Measurements from ENCODE around the gene SRCAP.

Gene SRCAP

DNA sequence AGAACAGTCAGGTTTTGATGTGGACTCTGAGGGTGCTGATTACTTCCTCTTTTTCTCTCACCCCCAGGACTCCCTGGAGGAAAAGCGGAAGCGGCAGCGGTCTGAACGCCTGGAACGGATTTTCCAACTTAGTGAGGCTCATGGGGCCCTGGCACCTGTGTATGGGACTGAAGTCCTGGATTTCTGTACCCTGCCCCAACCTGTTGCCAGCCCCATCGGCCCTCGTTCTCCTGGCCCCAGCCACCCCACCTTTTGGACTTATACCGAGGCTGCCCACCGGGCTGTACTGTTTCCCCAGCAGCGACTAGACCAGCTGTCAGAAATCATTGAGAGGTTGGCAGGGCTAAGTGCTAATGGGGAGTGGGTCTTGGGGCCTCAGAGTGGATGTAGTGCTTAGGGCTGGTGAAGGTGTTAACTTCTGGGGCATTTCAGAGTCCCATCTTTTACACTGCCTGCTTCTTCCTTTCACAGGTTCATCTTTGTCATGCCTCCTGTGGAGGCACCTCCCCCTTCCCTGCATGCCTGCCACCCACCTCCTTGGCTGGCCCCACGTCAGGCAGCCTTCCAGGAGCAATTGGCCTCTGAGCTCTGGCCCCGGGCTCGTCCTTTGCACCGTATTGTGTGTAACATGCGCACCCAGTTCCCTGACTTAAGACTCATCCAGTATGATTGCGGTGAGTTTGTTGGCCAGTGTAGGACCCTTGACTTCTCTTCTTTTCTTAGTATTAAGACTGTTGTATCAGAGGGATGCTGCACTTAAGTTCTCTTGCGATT, 30.1 kb downstream of the SRCAP start:
- H3K9me3 ChIP-seq (ENCODE audit: control insufficient read depth, low read length) = no peaks in the 10 kb centered on the region
- H3K36me3 ChIP-seq (ENCODE audit: control insufficient read depth, insufficient read depth, low read length) = peaks cover 63% of the 10 kb centered on the region
- no peak for DNase-seq

DNA sequence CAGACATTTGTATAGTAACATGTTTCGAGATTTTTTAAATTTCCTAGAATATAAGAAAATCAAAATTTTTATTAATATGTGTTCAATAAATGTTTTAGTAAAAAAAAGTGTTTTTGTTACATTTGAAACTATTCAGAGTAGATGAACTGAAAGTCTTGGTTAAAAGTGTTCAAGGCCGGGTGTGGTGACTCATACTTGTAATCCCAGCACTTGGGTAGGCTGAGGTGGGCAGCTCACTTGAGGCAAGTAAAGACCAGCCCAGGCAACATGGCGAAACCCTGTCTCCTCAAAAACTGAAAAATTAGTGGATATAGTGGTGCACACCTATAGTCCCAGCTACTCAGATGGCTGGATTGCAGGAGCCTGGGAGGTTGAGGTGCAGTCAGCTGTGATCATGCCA, 32.4 kb downstream of the SRCAP start:
- Histone ChIP-seq H3K36me3 (ENCODE audit: control insufficient read depth, insufficient read depth, low read length) (peaks cover 63% of the 10 kb centered on the region), H3K9me3 (ENCODE audit: control insufficient read depth, low read length) (no peaks in the 10 kb centered on the region), H3K27me3 (replicated peaks; ENCODE audit: control insufficient read depth, insufficient read depth, low read length, poor library complexity, severe bottlenecking) (no peaks in the 10 kb centered on the region), H3K4me3 (ENCODE audit: insufficient read depth, low read depth, low read length, poor library complexity, severe bottlenecking) (no peak overlapping the region), H3K4me1 (ENCODE audit: control insufficient read depth, insufficient read depth, low read length, poor library complexity, severe bottlenecking) (no peaks in the 10 kb centered on the region), H3K27ac (ENCODE audit: insufficient read depth, low read length, poor library complexity, severe bottlenecking) (no peak overlapping the region)
- no peak for DNase-seq

More for the DNA sequence above, 30.1 kb downstream of the SRCAP start:
- Histone ChIP-seq H3K4me1 (ENCODE audit: control insufficient read depth, insufficient read depth, low read length, poor library complexity, severe bottlenecking) (no peaks in the 10 kb centered on the region), H3K27ac (ENCODE audit: insufficient read depth, low read length, poor library complexity, severe bottlenecking) (no peak overlapping the region), H3K4me3 (ENCODE audit: insufficient read depth, low read depth, low read length, poor library complexity, severe bottlenecking) (no peak overlapping the region), H3K27me3 (replicated peaks; ENCODE audit: control insufficient read depth, insufficient read depth, low read length, poor library complexity, severe bottlenecking) (no peaks in the 10 kb centered on the region)

DNA sequence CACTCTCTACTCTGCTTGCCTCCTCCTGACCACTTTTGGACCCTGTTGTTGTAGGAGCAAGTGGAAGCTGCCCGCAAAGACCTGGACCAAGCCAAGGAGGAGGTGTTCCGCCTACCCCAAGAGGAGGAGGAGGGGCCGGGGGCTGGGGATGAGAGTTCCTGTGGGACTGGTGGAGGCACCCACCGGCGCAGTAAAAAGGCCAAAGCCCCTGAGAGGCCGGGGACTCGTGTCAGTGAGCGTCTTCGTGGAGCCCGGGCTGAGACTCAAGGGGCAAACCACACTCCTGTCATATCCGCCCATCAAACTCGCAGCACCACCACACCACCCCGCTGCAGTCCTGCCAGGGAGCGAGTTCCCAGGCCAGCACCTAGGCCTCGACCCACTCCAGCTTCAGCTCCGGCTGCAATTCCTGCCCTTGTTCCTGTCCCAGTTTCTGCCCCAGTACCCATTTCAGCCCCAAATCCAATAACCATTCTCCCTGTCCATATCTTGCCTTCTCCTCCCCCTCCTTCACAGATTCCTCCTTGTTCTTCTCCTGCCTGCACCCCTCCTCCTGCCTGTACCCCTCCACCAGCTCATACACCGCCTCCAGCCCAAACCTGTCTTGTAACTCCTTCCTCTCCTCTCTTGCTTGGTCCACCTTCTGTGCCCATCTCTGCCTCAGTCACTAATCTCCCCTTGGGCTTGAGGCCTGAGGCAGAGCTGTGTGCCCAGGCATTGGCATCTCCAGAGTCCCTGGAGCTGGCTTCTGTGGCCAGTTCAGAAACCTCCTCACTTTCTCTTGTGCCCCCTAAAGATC, 38.2 kb downstream of the SRCAP start:
- Histone ChIP-seq H3K27me3 (replicated peaks; ENCODE audit: control insufficient read depth, insufficient read depth, low read length, poor library complexity, severe bottlenecking) (no peaks in the 10 kb centered on the region), H3K27ac (ENCODE audit: insufficient read depth, low read length, poor library complexity, severe bottlenecking) (no peak overlapping the region), H3K9me3 (ENCODE audit: control insufficient read depth, low read length) (no peaks in the 10 kb centered on the region), H3K4me1 (ENCODE audit: control insufficient read depth, insufficient read depth, low read length, poor library complexity, severe bottlenecking) (no peaks in the 10 kb centered on the region), H3K4me3 (ENCODE audit: insufficient read depth, low read depth, low read length, poor library complexity, severe bottlenecking) (no peak overlapping the region), H3K36me3 (ENCODE audit: control insufficient read depth, insufficient read depth, low read length) (peaks cover 81% of the 10 kb centered on the region)
- no peak for DNase-seq

DNA sequence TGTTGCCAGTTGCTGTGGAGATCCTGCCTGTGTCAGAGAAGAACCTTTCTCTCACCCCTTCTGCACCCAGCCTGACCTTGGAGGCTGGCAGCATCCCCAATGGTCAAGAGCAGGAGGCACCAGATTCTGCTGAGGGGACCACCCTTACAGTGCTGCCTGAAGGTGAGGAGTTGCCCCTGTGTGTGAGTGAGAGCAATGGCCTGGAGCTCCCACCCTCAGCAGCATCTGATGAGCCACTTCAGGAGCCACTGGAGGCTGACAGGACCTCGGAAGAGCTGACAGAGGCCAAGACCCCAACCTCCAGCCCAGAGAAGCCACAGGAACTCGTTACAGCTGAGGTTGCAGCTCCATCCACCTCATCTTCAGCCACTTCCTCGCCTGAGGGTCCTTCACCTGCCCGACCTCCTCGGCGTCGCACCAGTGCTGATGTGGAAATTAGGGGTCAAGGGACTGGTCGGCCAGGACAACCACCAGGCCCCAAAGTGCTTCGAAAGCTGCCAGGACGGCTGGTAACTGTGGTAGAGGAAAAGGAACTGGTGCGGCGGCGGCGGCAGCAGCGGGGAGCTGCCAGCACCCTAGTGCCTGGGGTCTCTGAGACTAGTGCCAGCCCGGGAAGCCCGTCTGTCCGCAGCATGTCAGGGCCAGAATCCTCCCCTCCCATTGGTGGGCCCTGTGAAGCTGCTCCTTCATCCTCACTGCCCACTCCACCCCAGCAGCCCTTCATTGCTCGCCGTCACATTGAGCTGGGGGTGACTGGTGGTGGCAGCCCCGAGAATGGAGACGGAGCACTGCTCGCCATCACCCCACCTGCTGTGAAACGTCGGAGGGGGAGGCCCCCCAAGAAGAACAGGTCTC, 39.0 kb downstream of the SRCAP start:
- Histone ChIP-seq H3K4me1 (ENCODE audit: control insufficient read depth, insufficient read depth, low read length, poor library complexity, severe bottlenecking) (no peaks in the 10 kb centered on the region), H3K4me3 (ENCODE audit: insufficient read depth, low read depth, low read length, poor library complexity, severe bottlenecking) (no peak overlapping the region), H3K36me3 (ENCODE audit: control insufficient read depth, insufficient read depth, low read length) (peaks cover 75% of the 10 kb centered on the region), H3K27me3 (replicated peaks; ENCODE audit: control insufficient read depth, insufficient read depth, low read length, poor library complexity, severe bottlenecking) (no peaks in the 10 kb centered on the region), H3K9me3 (ENCODE audit: control insufficient read depth, low read length) (no peaks in the 10 kb centered on the region), H3K27ac (ENCODE audit: insufficient read depth, low read length, poor library complexity, severe bottlenecking) (no peak overlapping the region)
- DNase-seq = no peak

DNA sequence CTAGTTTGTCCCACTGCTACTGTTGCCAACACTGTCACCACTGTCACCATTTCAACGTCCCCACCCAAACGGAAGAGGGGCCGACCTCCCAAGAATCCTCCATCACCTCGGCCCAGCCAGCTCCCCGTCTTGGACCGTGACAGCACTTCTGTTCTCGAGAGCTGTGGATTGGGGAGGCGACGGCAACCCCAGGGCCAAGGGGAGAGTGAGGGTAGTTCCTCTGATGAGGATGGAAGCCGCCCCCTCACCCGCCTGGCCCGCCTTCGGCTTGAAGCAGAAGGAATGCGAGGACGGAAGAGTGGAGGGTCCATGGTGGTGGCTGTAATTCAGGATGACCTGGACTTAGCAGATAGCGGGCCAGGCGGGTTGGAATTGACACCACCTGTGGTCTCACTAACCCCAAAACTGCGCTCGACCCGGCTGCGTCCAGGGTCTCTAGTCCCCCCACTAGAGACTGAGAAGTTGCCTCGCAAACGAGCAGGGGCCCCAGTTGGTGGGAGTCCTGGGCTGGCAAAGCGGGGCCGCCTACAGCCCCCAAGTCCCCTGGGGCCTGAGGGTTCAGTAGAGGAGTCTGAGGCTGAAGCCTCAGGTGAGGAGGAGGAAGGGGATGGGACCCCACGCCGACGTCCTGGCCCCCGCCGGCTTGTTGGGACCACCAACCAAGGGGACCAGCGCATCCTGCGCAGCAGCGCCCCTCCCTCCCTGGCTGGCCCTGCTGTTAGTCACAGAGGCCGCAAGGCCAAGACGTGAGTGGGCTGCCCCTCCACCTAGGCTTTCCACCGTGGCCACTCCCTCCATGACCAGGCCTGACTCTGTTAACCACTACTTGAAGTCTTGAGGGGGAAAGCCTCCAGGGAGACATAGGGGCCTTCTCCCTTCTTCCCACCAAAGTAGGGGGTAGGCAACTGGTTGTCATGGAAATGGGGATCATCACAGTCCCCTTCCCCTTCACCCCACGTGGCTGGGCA, 40.3 kb downstream of the SRCAP start:
- H3K36me3 ChIP-seq (ENCODE audit: control insufficient read depth, insufficient read depth, low read length) = peaks cover 67% of the 10 kb centered on the region
- H3K4me3 ChIP-seq (ENCODE audit: insufficient read depth, low read depth, low read length, poor library complexity, severe bottlenecking) = no peak overlapping the region
- no peaks in the 10 kb centered on the region for H3K27me3 ChIP-seq (replicated peaks; ENCODE audit: control insufficient read depth, insufficient read depth, low read length, poor library complexity, severe bottlenecking)
- H3K9me3 ChIP-seq (ENCODE audit: control insufficient read depth, low read length) = no peaks in the 10 kb centered on the region
- H3K4me1 ChIP-seq (ENCODE audit: control insufficient read depth, insufficient read depth, low read length, poor library complexity, severe bottlenecking) = no peaks in the 10 kb centered on the region
- no peak overlapping the region for H3K27ac ChIP-seq (ENCODE audit: insufficient read depth, low read length, poor library complexity, severe bottlenecking)
- no peak for DNase-seq

DNA sequence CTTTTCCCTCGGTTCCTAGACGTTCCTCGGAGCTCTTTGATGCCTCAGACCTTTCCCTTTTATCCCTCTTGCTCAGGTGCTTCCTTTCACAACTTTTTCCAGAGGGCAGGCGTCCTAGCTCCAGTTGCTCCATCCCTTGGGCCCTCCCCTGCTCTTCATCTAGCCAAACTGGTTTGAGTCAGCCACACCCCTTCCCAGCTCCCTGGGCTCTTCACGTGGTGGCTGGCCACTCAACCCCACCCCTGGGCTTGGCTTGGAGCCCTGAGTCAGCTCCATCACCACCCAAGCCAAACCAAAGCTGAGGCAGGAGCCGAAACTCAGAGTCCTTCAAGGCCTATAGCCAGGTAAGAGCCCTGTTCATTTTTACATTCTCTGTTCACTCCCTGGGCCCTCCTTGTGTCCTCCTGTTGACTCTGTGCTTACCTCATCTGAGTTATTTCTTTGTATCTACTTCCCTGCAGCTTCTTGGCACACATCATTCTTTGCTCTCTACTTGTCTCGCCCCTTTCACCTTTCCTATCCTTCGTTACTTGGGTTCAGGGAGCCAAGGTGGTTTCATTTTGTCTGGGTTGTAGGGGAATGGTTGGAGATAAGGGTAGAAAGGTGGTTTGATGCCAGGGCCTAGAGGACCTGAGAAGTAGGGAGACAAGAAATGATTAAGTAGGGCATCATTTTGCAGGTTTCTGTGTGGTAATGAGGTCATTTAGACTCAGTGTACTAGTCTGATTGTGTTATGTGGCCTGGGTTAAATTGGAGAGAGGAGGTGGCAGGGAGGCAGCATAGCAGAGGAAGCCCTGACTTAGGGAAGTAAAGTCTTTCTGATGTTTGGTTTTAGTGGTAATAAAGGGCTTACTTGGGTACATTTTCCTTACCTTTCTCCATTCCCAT, 41.6 kb downstream of the SRCAP start:
- Histone ChIP-seq H3K36me3 (ENCODE audit: control insufficient read depth, insufficient read depth, low read length) (peaks cover 56% of the 10 kb centered on the region), H3K27me3 (replicated peaks; ENCODE audit: control insufficient read depth, insufficient read depth, low read length, poor library complexity, severe bottlenecking) (no peaks in the 10 kb centered on the region), H3K27ac (ENCODE audit: insufficient read depth, low read length, poor library complexity, severe bottlenecking) (peak overlapping the region; percentile 22), H3K9me3 (ENCODE audit: control insufficient read depth, low read length) (no peaks in the 10 kb centered on the region), H3K4me3 (ENCODE audit: insufficient read depth, low read depth, low read length, poor library complexity, severe bottlenecking) (no peak overlapping the region), H3K4me1 (ENCODE audit: control insufficient read depth, insufficient read depth, low read length, poor library complexity, severe bottlenecking) (no peaks in the 10 kb centered on the region)
- no peak for DNase-seq

DNA sequence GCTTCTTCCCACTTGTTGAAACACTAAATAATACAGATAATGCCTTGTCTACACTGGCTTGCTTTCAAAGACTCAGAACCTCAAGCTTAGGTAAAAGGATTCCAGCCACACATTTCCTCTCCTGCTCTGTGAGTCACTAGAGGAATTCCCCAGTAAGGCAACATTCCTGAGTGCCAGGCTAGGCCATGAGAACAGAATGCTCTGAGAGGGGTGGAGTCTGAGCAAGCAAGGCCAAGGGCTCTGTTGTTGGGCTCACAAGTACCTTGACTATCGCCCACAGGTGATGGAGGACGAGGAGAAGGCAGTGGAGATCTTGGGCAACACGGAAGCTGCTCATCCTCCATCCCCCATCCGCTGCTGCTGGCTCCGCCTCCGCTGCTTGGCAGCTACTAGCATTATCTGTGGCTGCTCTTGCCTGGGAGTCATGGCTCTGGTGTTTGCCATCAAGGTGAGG, 42.5 kb downstream of the SRCAP start:
- no peak for DNase-seq
- H3K4me1 ChIP-seq (ENCODE audit: control insufficient read depth, insufficient read depth, low read length, poor library complexity, severe bottlenecking) = no peaks in the 10 kb centered on the region
- no peak overlapping the region for H3K27ac ChIP-seq (ENCODE audit: insufficient read depth, low read length, poor library complexity, severe bottlenecking)
- H3K4me3 ChIP-seq (ENCODE audit: insufficient read depth, low read depth, low read length, poor library complexity, severe bottlenecking) = no peak overlapping the region
- peaks cover 47% of the 10 kb centered on the region for H3K36me3 ChIP-seq (ENCODE audit: control insufficient read depth, insufficient read depth, low read length)
- no peaks in the 10 kb centered on the region for H3K9me3 ChIP-seq (ENCODE audit: control insufficient read depth, low read length)
- no peaks in the 10 kb centered on the region for H3K27me3 ChIP-seq (replicated peaks; ENCODE audit: control insufficient read depth, insufficient read depth, low read length, poor library complexity, severe bottlenecking)

DNA sequence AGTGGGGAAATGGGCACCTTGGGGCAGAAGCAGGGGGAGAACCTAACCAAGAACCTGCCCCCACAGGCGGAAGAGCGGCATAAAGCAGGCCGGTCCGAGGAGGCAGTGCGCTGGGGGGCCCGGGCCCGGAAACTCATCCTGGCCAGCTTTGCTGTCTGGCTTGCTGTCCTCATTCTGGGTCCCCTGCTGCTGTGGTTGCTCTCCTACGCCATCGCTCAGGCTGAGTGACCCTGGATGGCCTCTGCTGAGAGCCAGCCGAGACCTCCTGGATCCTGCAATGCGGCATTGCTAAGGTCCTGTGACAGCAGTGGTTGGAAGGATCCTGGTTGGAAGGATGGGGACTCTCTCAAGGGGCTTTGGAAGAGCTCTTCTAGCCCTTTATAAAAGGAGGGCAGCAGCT, 44.7 kb downstream of the SRCAP start:
- H3K27me3 ChIP-seq (replicated peaks; ENCODE audit: control insufficient read depth, insufficient read depth, low read length, poor library complexity, severe bottlenecking) = no peaks in the 10 kb centered on the region
- no peaks in the 10 kb centered on the region for H3K9me3 ChIP-seq (ENCODE audit: control insufficient read depth, low read length)
- H3K27ac ChIP-seq (ENCODE audit: insufficient read depth, low read length, poor library complexity, severe bottlenecking) = peak overlapping the region; percentile 11
- H3K4me3 ChIP-seq (ENCODE audit: insufficient read depth, low read depth, low read length, poor library complexity, severe bottlenecking) = no peak overlapping the region
- peaks cover 24% of the 10 kb centered on the region for H3K36me3 ChIP-seq (ENCODE audit: control insufficient read depth, insufficient read depth, low read length)
- peaks cover 3% of the 10 kb centered on the region for H3K4me1 ChIP-seq (ENCODE audit: control insufficient read depth, insufficient read depth, low read length, poor library complexity, severe bottlenecking)
- DNase-seq = no peak

All from effector memory CD4-positive, alpha-beta T cell (primary cell).